ENCODE measurements around the gene HLA-E.
A peak's percentile ranks its signal among the peaks of the same experiment; 100 is the strongest.
"Not testable (repeated sequence)": the region's sequence is repeated elsewhere in the genome, so short reads cannot be mapped to it uniquely, and the experiment has no call there.

The HLA-E gene

DNA sequence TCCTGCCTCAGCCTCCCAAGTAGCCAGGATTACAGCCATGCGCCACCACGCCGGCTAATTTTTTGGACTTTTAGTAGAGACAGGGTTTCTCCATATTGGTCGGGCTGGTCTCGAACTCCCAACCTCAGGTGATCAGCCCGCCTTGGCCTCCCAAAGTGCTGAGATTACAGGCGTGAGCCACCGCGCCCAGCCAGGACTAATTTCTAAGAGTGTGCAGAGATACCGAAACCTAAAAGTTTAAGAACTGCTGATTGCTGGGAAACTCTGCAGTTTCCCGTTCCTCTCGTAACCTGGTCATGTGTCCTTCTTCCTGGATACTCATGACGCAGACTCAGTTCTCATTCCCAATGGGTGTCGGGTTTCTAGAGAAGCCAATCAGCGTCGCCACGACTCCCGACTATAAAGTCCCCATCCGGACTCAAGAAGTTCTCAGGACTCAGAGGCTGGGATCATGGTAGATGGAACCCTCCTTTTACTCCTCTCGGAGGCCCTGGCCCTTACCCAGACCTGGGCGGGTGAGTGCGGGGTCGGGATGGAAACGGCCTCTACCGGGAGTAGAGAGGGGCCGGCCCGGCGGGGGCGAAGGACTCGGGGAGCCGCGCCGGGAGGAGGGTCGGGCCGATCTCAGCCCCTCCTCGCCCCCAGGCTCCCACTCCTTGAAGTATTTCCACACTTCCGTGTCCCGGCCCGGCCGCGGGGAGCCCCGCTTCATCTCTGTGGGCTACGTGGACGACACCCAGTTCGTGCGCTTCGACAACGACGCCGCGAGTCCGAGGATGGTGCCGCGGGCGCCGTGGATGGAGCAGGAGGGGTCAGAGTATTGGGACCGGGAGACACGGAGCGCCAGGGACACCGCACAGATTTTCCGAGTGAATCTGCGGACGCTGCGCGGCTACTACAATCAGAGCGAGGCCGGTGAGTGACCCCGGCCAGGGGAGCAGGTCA lies at the start of gene HLA-E:
Gene HLA-E, plus strand, starts transcription at position 429 of the 945 bp plus-strand sequence. Its CDS starts 23 bp downstream, at position 452.
- DNase-seq (ENCODE audit: low read depth in 2 of 2) = peak; percentile 71 to 81

DNA sequence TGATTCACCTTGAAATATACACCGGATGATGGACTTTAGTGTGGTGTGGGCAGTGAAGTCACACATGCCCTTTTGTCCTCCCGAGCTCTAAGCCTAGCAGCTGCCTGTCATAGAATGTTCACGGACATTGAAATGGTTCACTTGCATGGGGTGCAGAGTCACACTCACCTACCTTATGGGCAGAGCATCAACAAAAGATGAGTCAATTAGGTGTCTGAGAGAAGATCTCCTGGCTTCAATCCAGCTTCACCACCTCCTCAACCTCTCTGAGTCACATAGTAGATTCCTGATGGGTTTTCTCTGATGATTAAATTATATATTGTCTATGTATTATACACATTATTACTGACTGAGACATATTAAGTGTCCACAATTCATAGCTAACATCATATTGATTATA lies 48.1 kb upstream of the HLA-E start:
- DNase-seq (ENCODE audit: low read depth in 2 of 2) = no peak

DNA sequence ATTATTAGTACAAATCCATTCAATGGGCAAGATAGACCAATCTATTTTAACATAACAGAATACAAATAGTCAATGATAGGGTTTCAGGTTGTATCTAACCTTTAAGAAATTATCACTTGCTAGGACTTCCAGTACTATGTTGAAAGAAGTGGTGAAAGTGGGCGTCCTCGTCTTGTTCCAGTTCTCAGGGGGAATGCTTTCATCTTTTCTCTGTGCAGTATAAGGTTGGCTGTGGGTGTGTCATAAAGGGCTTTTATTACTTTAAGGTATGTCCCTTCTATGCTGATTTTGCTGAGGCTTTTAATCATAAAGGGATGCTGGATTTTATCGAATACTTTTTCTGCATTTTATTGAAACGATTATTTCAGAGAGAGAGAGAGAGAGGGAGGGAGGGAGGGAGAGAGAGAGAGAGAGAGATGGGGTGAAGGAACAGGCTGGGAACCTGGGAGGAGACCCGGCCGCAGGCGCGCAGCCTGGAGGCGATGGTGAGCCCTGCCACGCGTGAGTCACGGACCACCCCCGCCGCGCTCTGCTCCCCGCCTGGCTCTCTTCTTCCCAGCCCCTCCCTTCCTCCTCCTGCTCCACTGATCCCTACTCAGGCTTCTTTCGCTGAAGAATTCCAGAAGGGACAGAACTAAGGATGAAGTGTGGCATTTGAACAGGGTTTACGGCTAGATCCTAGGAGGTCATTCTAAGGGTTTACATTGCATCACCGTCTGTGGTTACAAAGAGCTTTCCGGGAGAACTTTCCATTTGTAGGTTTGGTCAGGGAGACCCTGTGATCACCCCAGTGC lies 45.5 kb upstream of the HLA-E start:
- DNase-seq (ENCODE audit: low read depth in 2 of 2) = no peak

DNA sequence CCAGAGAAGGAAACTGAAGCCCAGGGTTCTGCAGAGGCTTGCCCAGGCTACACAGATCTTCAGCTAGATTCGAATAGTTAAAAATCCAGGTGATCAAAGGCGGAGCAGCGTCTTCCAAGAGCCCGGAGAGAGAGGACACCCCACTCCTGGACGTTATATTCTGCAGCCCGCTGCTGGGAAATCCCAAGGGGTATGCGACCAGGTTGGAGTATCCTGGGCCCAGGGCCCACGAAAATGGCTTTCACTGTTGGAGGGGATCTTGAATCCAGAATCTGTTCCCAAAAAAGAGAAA lies 44.9 kb upstream of the HLA-E start:
- no peak for DNase-seq (ENCODE audit: low read depth in 2 of 2)

DNA sequence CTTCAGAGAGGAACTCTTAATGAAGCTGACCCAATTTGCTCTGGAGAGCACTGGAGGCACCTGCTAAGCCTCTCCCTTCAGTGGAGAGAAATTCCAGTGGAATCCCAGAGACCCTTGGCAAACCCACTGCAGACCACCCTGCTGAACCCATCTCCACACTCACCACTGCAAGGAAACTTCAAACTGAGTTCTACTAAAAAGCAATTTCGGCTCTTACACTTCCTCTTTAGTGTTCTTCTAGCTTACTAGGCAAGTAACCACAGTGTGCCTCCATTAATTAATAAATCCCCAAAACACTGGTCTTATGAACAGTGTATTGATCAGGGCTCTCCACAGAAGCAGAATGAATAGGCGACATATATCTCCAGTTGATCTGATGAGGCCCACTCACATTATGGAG lies 43.0 kb upstream of the HLA-E start:
- DNase-seq (ENCODE audit: low read depth in 2 of 2) = no peak

DNA sequence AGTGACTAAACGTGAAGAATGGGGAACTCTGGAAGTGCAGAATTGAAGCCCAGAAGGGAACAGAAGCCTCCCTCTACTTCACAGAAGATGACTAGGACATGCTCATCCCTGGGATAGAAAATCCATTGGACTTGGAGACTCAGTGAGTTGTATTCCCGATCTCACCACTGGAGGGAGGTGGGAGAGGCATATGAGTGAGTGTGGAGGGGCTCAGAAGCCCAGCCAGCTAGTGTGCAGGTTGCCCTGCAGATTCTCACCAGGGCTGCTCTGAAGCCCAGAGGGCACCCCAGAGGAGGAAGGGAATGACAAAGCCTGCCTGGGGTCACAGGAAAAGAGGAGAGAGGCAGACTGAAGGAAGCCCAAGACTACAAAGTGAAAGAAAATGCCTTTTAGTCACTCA lies 42.1 kb upstream of the HLA-E start:
- DNase-seq (ENCODE audit: low read depth in 2 of 2) = no peak

DNA sequence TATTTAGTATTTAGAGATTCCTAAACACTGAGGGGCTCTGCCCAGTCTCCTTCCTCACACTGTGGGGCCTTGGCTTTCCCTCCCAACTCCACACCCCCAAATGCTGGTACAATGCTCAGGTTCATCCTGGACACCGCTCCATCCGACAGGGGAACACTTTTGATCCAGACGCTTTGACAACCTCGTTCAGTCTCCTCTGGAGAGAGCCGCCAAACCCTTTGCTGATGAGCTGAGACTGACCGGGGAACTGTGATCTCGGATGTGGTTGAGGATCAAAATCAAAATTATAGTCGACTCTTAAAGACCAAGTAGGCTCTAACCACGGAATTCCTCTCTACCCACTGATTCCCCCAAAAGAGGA lies 38.8 kb upstream of the HLA-E start:
- no peak for DNase-seq (ENCODE audit: low read depth in 2 of 2)

DNA sequence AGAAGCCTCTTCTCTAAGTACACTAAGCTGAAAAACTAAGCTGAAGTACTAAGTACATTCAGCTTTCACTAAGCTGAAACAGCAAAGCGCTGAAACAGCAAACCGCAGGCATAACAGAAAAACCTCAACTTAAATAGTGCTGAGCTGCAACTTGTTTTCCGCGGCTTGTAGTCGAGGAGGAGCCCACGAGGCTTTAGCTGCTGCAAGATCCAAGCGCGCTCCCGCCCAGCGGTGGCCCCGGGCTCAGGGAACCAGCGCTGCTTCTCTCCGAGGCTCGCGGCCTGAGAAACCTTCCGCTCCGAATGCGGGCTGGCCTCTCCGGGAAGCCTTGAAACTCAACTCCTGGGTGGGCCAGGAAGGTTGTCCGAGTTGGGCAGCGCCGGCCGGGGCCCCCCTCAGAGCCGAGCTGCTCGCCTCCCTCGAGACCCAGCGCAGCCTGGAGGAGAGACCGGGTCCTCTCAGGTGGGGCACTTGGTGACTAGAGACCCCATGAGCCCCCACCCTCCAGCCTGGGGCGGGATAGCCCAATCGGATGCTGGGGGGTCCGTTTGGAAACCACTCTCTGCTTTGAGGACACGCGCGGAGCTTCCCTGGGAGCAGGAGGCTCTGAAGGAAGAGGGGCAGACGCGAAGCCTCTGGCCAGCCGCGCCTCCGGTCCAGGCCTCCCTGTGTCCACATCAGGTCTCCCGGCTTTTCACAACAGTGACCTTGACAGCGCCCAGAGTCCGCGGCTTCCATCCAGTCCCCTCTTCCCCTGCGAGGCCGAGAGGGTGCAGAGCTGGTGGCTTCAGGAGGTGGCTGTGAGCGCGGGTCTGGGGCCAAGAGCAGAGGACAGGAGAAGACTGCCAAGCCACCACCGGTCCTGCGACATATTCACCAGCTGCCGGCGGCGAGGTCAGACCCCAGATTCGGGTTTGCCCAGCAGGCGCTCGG lies 38.1 kb upstream of the HLA-E start:
- DNase-seq (ENCODE audit: low read depth in 2 of 2) = peak in 1 of 2 donors; percentile 44

DNA sequence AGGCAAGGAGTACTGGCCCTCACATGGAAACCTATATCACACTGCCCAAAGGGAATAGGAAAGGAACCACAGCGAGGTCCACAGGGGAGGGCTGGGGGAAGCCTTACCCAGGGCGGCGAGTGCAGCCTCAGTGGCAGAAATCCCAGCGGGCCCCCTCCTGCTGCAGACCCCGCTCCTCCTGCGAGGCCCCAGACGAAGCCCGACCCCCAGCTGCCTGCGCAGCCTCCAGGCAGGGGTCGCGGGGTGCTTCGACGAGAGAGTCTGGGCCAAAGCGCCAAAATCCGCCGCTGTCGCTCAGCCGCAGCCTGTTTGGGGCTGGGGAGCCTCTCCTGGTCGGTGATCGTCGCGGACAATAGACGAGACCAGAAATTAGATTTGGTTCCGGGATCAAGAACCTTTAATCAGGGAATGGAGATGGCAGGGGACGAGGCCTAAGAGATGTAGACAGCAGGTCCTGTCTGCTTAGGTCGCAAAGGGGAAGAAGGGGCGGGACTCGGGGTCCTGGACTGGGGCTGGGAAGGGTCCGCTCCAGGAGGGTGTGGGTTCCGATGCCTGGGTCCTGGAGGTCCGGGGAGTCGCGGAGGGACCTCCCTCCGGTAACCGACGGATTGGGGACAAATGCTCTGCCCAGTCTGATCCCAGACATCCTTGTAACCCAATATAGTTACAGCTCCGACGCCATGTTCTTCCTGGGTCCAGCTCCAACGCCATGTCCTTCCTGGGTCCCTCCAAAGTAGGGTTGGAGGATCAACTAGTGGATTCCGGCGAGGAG lies 36.4 kb upstream of the HLA-E start:
- DNase-seq (ENCODE audit: low read depth in 2 of 2) = no peak

DNA sequence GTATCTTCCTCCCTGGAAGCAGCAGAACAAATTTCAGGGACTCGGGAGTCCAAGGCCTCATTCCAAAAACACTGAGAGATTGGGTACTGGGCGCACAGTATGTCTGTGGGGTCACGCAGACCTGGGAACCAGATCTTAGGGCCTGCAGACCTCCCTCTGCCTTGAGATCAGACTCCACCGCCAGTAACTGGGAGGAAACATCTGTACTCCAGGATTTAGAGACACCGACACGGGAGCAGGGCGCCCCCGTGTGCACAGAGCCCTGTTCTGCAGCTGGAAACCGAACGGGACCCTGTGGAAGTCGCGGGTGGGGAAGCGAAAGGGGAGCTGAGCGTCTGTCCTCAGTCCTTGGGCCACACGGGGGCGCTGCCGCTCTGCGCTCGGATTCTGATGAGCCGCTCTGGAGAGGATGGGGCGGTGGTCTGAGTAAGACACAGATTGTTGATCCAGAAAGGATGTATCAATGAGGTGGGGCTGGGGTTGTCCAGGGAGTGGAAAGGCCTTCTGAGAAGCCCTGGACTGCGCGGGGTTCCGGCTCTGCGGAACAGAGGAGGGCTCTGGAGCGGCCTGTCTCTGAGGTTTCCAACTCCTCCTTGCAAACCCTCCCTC lies 35.7 kb upstream of the HLA-E start:
- DNase-seq (ENCODE audit: low read depth in 2 of 2) = peak; percentile 85

DNA sequence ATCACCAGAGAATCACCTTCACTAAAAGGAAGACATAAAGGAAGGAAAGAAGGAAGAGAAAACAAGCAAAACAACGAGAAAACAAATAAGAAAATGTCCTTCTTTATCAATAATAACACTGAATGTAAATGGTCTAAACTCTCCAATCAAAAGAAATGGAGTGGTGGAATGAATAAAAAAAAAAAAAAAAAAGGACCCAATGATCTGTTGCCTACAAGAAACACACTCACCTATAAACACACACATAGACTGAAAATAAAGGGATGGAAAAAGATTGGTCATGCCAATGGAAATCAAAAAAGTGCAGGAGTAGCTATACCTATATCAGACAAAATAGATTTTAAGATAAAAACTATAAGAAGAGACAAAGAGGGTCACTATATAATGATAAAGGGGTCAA lies 30.2 kb upstream of the HLA-E start:
- no peak for DNase-seq (ENCODE audit: low read depth in 2 of 2)

DNA sequence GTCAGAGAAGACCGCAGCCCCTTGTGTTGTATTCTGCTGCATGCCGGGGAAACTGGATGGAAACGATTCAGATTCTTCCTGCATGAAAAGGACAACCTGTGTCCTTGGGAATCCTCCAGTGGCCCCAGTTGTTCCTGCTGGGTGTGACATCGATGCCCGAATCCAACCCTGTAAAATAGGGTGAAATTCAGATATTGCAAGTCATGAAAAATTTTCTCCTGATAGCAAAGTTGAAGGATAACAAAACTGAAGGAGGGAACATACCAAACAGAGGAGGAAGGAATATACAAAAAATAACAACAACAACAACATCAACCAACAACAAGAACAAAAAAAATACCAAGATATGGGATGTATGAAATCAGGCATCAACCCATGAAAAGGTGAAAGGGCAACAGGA lies 28.3 kb upstream of the HLA-E start:
- no peak for DNase-seq (ENCODE audit: low read depth in 2 of 2)

DNA sequence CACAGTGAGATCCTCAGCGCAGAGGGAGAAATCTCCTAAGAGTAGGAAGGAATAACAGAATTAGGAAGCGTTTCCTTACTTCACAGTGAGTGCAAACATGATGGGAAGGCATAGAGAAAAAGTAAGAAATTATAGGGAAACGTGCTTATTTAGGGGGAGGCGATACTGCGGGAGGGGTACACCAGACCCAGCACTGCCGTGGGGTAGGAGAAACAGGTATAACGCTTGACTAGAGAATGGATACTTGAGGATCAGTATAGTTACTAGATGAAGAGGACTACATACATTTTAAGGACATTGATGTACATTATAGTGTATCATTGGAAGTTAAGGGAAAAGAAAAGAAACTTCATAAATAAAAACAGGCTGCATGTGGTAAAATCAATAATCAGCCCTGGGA lies 26.8 kb upstream of the HLA-E start:
- no peak for DNase-seq (ENCODE audit: low read depth in 2 of 2)

DNA sequence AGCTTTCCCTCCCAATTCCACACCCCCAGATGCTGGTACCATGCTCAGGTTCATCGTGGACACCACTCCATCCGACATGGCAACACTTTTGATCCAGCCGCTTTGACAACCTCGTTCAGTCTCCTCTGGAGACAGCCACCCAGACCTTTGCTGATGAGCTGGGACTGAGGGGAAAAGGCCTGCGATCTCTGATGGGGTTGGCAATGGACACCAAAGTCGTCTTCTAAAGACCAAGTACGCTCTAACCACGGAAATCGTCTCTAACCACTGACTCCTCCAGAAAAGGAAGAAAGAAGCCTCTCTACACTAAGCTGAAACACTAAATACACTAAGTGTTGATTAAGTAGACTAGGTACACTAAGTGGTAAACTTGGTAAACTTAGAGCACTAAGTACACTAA lies 26.1 kb upstream of the HLA-E start:
- DNase-seq (ENCODE audit: low read depth in 2 of 2) = no peak

DNA sequence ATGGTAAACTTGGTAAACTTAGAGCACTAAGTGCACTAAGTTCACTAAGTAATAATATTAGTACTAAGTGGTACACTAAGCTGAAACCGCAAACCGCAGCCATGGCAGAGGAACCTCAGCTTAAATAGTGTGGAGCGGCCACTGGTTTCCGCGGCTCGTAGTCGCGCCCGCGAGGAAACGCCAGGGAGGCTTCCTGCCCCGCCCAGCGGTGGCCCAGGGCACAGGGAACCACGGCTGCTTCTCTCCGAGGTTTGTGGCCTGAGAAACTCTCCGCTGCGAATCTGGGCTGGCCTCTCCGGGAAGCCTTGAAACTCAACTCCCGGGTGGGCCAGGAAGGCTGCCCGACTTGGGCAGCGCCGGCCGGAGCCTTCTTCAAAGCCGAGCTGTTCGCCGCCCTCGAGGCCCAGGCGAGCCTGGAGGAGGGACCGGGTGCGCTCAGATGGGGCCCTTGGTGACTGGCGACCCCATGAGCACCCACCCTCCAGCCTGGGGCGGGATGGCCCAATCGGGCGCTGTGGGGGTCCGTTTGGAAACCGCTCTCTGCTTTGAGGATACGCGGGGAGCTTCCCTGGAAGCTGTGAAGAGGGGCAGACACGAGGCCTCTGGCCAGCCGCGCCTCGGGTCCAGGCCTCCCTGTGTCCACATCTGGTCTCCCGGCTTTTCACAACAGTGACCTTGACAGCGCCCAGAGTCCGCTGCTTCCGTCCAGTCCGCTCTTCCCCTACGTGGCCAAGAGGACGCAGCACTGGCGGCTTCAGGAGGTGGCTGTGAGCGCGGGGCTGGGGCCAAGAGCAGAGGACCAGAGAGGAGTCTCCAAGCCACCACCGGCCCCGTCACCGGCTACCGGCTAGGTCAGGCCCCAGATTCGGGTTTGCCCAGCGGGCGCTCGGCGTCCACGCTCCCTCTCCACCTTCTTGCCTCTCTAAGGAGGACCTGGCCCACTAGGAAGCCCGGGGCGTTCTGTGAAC lies 25.4 kb upstream of the HLA-E start:
- DNase-seq (ENCODE audit: low read depth in 2 of 2) = peak; percentile 46 to 51

DNA sequence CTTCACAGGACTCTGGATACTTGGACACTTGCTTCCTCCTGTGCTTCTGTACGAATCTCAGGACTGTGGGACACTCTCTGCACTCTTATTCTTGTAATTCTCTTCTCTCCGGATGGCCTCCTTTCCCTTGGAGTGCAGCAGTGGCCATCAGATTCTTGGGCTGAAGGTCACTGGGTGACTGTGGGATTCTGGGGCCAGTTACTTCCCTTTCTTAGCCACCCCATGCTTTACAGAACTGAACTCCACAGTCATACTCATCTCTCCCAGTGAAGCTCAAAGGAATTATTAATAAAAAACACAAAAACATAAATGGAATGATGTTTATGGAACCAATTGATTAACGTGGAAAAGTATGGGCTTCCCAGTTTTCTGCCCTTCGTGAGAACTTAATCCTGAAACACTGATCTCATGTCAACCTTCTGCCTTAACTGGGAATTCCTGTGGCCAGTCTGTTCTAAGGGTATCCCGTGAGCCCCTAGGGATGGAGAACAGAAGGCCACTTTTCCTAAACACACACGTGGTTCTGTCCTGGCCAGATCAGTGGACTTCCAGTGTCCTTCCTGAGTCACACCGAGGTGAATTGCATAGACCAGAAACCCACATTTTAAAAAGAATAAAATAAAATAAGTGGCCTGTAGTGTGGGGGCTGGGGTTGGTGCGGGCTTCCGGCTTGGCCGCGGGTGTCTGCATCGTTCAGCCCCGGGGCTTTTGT lies 23.6 kb upstream of the HLA-E start:
- no peak for DNase-seq (ENCODE audit: low read depth in 2 of 2)

DNA sequence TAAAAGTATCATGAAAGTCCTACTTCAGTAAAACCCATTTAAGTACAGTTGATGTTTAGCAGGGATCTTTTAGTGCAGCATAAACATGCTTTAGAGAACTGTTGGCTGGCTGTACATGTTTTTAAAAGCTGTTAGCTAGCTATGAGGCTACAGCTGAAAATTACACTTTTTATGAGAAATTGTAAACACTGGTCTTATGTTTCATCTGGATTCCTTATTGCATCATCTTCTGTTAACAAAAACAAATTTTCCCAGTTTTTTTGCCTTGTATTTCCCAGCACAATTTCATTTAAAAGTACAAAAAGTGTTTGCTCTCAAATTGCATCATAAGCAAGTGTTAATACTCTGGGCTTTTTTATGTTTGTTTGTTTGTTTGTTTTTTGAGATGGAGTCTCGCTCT lies 18.3 kb upstream of the HLA-E start:
- DNase-seq (ENCODE audit: low read depth in 2 of 2) = no peak

DNA sequence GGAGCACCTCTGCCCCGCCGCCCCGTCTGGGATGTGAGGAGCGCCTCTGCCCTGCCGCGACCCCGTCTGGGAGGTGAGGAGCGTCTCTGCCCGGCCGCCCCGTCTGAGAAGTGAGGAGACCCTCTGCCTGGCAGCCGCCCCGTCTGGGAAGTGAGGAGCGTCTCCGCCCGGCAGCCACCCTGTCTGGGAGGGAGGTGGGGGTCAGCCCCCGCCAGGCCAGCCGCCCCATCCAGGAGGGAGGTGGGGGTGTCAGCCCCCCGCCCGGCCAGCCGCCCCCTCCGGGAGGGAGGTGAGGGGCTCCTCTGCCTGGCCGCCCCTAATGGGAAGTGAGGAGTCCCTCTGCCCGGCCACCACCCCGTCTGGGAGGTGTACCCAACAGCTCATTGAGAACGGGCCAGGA lies 14.2 kb upstream of the HLA-E start:
- DNase-seq (ENCODE audit: low read depth in 2 of 2) = not testable (repeated sequence)

DNA sequence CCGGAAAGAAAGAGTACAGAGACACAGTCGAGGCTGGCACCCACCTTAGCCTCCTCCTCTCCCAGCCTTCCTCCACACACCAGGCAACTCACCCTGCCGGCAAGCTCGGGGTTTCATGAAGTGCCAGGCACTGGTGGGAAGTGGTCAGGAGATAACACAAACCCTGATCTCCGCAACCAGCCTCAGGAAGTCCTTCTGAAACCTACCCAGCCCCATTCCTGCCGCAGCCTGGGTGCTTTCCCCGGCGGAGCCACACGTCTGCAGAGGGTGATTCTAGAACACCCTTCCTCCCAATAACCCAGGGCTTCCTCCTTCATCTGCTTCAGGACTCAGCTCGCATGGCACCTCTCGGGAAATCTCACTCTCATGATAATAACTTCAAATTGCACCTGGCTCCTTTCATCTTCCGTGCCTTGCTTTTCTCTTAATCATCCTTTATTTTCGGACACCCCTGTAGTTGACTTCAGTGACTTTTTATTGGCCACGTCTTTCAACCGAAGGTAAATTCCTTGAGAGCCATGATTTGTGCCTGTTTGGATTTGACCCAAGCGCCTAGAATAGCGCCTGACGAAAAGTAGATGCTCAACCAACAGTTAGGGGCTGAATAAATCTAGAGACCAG lies 8.7 kb upstream of the HLA-E start:
- DNase-seq (ENCODE audit: low read depth in 2 of 2) = no peak

All from stimulated activated CD4-positive, alpha-beta T cell treated with anti-CD3 and anti-CD28 coated beads, Interleukin-4, amount 100 ng/mL, for 48 hours (primary cell).